Measurements from ENCODE around the gene MAGEB3.
"Not testable (repeated sequence)": the region's sequence is repeated elsewhere in the genome, so short reads cannot be mapped to it uniquely, and the experiment has no call there.

The MAGEB3 gene, protein sequence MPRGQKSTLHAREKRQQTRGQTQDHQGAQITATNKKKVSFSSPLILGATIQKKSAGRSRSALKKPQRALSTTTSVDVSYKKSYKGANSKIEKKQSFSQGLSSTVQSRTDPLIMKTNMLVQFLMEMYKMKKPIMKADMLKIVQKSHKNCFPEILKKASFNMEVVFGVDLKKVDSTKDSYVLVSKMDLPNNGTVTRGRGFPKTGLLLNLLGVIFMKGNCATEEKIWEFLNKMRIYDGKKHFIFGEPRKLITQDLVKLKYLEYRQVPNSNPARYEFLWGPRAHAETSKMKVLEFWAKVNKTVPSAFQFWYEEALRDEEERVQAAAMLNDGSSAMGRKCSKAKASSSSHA

GRCh38 chrX:30230395-30230794, at the start of gene MAGEB3:
Gene MAGEB3 (plus strand): TSS chrX:30230657. CDS start chrX:30235925, 5,268 bp downstream.
- no peaks in the 10 kb centered on the region for H3K9me3 ChIP-seq (ENCODE audit: control insufficient read depth in 1 of 2, low read length in 2 of 2)
- no peaks in the 10 kb centered on the region for H3K4me1 ChIP-seq (ENCODE audit: control insufficient read depth in 1 of 2, insufficient read depth in 2 of 2, low read length in 2 of 2)
- no peaks in the 10 kb centered on the region for H3K36me3 ChIP-seq (ENCODE audit: control insufficient read depth in 1 of 2, insufficient read depth in 2 of 2, low read length in 2 of 2)
- H3K27ac ChIP-seq (ENCODE audit: low read depth, low read length) = no peak within 1 kb of the TSS
- H3K4me3 ChIP-seq (ENCODE audit: low read depth in 1 of 2, low read length in 2 of 2) = no peak within 1 kb of the TSS
- no peaks in the 10 kb centered on the region for H3K27me3 ChIP-seq (ENCODE audit: control insufficient read depth in 1 of 2, insufficient read depth in 2 of 2, low read length in 2 of 2)
- no peak within 1 kb of the TSS for H3K9ac ChIP-seq (ENCODE audit: low read depth in 1 of 2, low read length in 2 of 2)

- H3K27me3 ChIP-seq (ENCODE audit: control insufficient read depth in 1 of 2, insufficient read depth in 2 of 2, low read length in 2 of 2) = no peaks in the 10 kb centered on the region
- H3K4me1 ChIP-seq (ENCODE audit: control insufficient read depth in 1 of 2, insufficient read depth in 2 of 2, low read length in 2 of 2) = no peaks in the 10 kb centered on the region
- peaks cover 0 to 3% of the 10 kb centered on the region in 2 donors for H3K9me3 ChIP-seq (ENCODE audit: control insufficient read depth in 1 of 2, low read length in 2 of 2)
- no peaks in the 10 kb centered on the region for H3K36me3 ChIP-seq (ENCODE audit: control insufficient read depth in 1 of 2, insufficient read depth in 2 of 2, low read length in 2 of 2)
- H3K27ac ChIP-seq (ENCODE audit: low read depth, low read length) = no peak overlapping the region
- H3K9ac ChIP-seq (ENCODE audit: low read depth in 1 of 2, low read length in 2 of 2) = no peak overlapping the region
- no peak overlapping the region for H3K4me3 ChIP-seq (ENCODE audit: low read depth in 1 of 2, low read length in 2 of 2)
These were observed 49.1 kb upstream of the MAGEB3 start for GRCh38 chrX:30181353-30181752.

DNA sequence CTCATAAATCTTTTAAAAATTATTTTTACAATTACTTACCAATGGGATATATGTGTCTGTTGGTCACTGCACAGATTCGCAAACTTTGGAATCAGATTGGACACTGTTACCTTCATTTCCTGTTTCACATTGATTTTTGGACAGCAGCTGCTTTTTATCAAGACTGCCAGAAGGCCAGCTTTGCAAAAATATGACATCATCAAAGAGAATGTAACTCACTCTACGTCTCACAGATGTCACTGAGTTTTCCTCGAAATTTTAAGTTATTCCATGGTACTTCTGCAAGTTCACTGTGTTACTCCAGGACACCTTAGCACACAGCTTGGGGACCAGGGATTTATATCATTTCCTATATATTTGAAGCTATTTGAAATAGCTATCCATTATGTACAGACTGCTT, 46.9 kb upstream of the MAGEB3 start:
- Histone ChIP-seq H3K27ac (ENCODE audit: low read depth, low read length) (no peak overlapping the region), H3K9me3 (ENCODE audit: control insufficient read depth in 1 of 2, low read length in 2 of 2) (peaks cover 0 to 3% of the 10 kb centered on the region in 2 donors), H3K4me3 (ENCODE audit: low read depth in 1 of 2, low read length in 2 of 2) (no peak overlapping the region), H3K9ac (ENCODE audit: low read depth in 1 of 2, low read length in 2 of 2) (no peak overlapping the region), H3K4me1 (ENCODE audit: control insufficient read depth in 1 of 2, insufficient read depth in 2 of 2, low read length in 2 of 2) (no peaks in the 10 kb centered on the region), H3K36me3 (ENCODE audit: control insufficient read depth in 1 of 2, insufficient read depth in 2 of 2, low read length in 2 of 2) (no peaks in the 10 kb centered on the region), H3K27me3 (ENCODE audit: control insufficient read depth in 1 of 2, insufficient read depth in 2 of 2, low read length in 2 of 2) (no peaks in the 10 kb centered on the region)

DNA sequence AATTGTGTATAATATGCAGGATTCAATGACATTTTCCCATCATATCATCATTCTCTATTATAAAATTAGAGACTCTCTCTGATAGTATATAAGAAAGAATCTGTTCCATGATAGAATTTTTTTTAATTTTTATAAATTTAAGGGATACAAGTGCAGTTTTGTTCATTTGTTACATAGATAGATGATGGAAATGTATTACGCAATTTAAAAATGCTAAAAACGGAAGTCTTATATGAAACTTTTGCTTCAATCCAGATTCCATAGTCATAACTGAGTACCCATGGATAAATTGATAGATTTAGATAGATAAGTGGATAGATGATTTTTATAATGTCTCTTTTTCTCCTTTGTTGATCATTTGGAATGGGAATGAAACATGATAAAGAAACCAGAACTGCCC, 40.0 kb upstream of the MAGEB3 start:
- Histone ChIP-seq H3K27ac (ENCODE audit: low read depth, low read length) (no peak overlapping the region), H3K36me3 (ENCODE audit: control insufficient read depth in 1 of 2, insufficient read depth in 2 of 2, low read length in 2 of 2) (no peaks in the 10 kb centered on the region), H3K9ac (ENCODE audit: low read depth in 1 of 2, low read length in 2 of 2) (no peak overlapping the region), H3K9me3 (ENCODE audit: control insufficient read depth in 1 of 2, low read length in 2 of 2) (no peaks in the 10 kb centered on the region), H3K4me3 (ENCODE audit: low read depth in 1 of 2, low read length in 2 of 2) (no peak overlapping the region), H3K4me1 (ENCODE audit: control insufficient read depth in 1 of 2, insufficient read depth in 2 of 2, low read length in 2 of 2) (no peaks in the 10 kb centered on the region), H3K27me3 (ENCODE audit: control insufficient read depth in 1 of 2, insufficient read depth in 2 of 2, low read length in 2 of 2) (no peaks in the 10 kb centered on the region)

- not testable (repeated sequence) for H3K27ac ChIP-seq (ENCODE audit: low read depth, low read length); H3K9me3 ChIP-seq (ENCODE audit: control insufficient read depth in 1 of 2, low read length in 2 of 2); H3K36me3 ChIP-seq (ENCODE audit: control insufficient read depth in 1 of 2, insufficient read depth in 2 of 2, low read length in 2 of 2); H3K4me3 ChIP-seq (ENCODE audit: low read depth in 1 of 2, low read length in 2 of 2); H3K9ac ChIP-seq (ENCODE audit: low read depth in 1 of 2, low read length in 2 of 2); H3K27me3 ChIP-seq (ENCODE audit: control insufficient read depth in 1 of 2, insufficient read depth in 2 of 2, low read length in 2 of 2); H3K4me1 ChIP-seq (ENCODE audit: control insufficient read depth in 1 of 2, insufficient read depth in 2 of 2, low read length in 2 of 2)
These were observed 36.5 kb upstream of the MAGEB3 start for GRCh38 chrX:30193910-30194309.

DNA sequence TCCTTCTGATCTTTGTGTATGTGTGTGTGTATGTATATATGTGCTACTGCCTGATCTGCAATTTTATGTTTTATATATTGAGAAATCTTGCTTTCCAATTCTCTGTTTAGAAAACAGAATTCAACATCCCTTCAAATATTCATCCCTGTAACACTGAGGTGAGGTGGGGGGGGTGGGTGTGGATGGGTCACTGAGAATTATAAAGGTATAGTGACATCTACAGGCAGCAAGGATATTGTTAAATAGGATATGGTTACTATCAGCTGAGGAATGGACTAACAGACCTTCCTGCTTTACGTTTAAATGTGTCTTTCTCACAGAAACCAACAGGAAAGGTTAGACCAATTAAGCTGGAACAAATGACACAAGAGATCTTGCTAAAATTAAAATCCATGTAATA, 34.1 kb upstream of the MAGEB3 start:
- H3K9ac ChIP-seq (ENCODE audit: low read depth in 1 of 2, low read length in 2 of 2) = no peak overlapping the region
- H3K4me1 ChIP-seq (ENCODE audit: control insufficient read depth in 1 of 2, insufficient read depth in 2 of 2, low read length in 2 of 2) = no peaks in the 10 kb centered on the region
- H3K9me3 ChIP-seq (ENCODE audit: control insufficient read depth in 1 of 2, low read length in 2 of 2) = no peaks in the 10 kb centered on the region

GRCh38 chrX:30212172-30212571, 18.3 kb upstream of the MAGEB3 start:
- H3K4me3 ChIP-seq (ENCODE audit: low read depth in 1 of 2, low read length in 2 of 2) = no peak overlapping the region
- H3K4me1 ChIP-seq (ENCODE audit: control insufficient read depth in 1 of 2, insufficient read depth in 2 of 2, low read length in 2 of 2) = no peaks in the 10 kb centered on the region
- no peaks in the 10 kb centered on the region for H3K9me3 ChIP-seq (ENCODE audit: control insufficient read depth in 1 of 2, low read length in 2 of 2)
- H3K27ac ChIP-seq (ENCODE audit: low read depth, low read length) = no peak overlapping the region
- H3K9ac ChIP-seq (ENCODE audit: low read depth in 1 of 2, low read length in 2 of 2) = no peak overlapping the region
- no peaks in the 10 kb centered on the region for H3K36me3 ChIP-seq (ENCODE audit: control insufficient read depth in 1 of 2, insufficient read depth in 2 of 2, low read length in 2 of 2)
- H3K27me3 ChIP-seq (ENCODE audit: control insufficient read depth in 1 of 2, insufficient read depth in 2 of 2, low read length in 2 of 2) = no peaks in the 10 kb centered on the region

More for the DNA sequence above, 34.1 kb upstream of the MAGEB3 start:
- H3K4me3 ChIP-seq (ENCODE audit: low read depth in 1 of 2, low read length in 2 of 2) = no peak overlapping the region
- H3K27ac ChIP-seq (ENCODE audit: low read depth, low read length) = no peak overlapping the region
- no peaks in the 10 kb centered on the region for H3K36me3 ChIP-seq (ENCODE audit: control insufficient read depth in 1 of 2, insufficient read depth in 2 of 2, low read length in 2 of 2)
- no peaks in the 10 kb centered on the region for H3K27me3 ChIP-seq (ENCODE audit: control insufficient read depth in 1 of 2, insufficient read depth in 2 of 2, low read length in 2 of 2)

DNA sequence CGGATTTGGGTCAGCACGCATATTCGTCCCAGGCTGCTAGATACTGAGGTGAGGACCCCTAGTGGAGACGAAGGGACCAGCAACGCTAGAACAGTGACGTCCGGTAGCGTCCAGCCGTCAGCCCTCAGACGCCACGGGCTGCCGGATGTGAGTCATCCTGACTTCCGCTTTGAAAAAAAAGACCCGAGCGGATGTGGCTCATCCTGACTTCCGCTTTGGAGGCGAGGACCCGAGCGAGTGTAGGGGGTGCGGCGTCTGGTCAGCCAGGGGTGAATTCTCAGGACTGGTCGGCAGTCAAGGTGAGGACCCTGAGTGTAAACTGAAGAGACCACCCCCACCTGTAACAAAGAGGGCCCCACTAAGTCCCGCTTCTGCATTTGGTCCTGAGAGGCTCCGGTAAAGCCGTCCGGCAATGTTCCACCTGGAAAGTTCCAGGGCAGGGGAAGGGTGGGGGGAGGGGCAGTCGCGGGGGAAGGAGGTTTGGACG, 15.1 kb upstream of the MAGEB3 start, which contains the start of gene MAGEB2:
Gene MAGEB2, plus strand, starts transcription at position 207 of the 487 bp plus-strand sequence. CDS start 3,018 bp downstream, outside the sequence.
- Histone ChIP-seq H3K4me3 (ENCODE audit: low read depth in 1 of 2, low read length in 2 of 2) (no peak within 1 kb of the TSS), H3K9ac (ENCODE audit: low read depth in 1 of 2, low read length in 2 of 2) (no peak within 1 kb of the TSS), H3K36me3 (ENCODE audit: control insufficient read depth in 1 of 2, insufficient read depth in 2 of 2, low read length in 2 of 2) (no peaks in the 10 kb centered on the region), H3K27me3 (ENCODE audit: control insufficient read depth in 1 of 2, insufficient read depth in 2 of 2, low read length in 2 of 2) (no peaks in the 10 kb centered on the region), H3K9me3 (ENCODE audit: control insufficient read depth in 1 of 2, low read length in 2 of 2) (no peaks in the 10 kb centered on the region), H3K4me1 (ENCODE audit: control insufficient read depth in 1 of 2, insufficient read depth in 2 of 2, low read length in 2 of 2) (no peaks in the 10 kb centered on the region), H3K27ac (ENCODE audit: low read depth, low read length) (no peak within 1 kb of the TSS)

DNA sequence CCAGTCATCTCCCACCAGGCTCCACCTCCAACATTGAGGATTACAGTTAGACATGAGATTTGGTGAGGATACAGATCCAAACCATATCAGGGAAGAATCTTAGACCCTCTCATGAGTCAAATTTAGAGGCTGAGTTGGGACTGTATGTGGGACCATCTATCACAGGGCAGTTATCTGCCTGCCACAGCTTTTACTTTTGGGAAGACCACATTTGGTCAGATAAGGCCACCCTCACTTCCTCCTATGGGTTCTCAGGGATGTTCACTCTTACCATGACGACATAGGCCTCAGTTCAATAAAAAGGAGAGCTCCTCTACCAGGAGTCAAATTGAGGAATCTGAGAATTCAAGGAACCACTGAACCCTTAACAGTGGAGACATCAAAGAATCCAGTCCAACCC, 13.0 kb upstream of the MAGEB3 start:
- H3K9me3 ChIP-seq (ENCODE audit: control insufficient read depth in 1 of 2, low read length in 2 of 2) = no peaks in the 10 kb centered on the region

DNA sequence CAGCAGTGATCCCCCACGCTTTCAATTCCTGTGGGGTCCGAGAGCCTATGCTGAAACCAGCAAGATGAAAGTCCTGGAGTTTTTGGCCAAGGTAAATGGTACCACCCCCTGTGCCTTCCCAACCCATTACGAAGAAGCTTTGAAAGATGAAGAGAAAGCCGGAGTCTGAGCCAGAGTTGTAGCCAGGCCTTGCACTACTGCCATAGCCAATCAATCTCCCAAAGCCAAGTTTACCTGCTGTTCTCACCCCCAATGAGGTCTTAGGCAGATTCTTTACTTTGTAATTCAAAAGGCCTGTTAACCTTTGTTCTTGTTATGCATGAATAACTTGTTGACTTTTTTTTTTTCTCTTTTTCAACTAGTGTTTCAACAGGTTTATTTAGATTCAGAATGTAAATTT, 11.1 kb upstream of the MAGEB3 start:
- H3K36me3 ChIP-seq (ENCODE audit: control insufficient read depth in 1 of 2, insufficient read depth in 2 of 2, low read length in 2 of 2) = no peaks in the 10 kb centered on the region
- H3K4me1 ChIP-seq (ENCODE audit: control insufficient read depth in 1 of 2, insufficient read depth in 2 of 2, low read length in 2 of 2) = no peaks in the 10 kb centered on the region
- H3K27ac ChIP-seq (ENCODE audit: low read depth, low read length) = no peak overlapping the region
- H3K9ac ChIP-seq (ENCODE audit: low read depth in 1 of 2, low read length in 2 of 2) = no peak overlapping the region
- H3K4me3 ChIP-seq (ENCODE audit: low read depth in 1 of 2, low read length in 2 of 2) = no peak overlapping the region
- H3K9me3 ChIP-seq (ENCODE audit: control insufficient read depth in 1 of 2, low read length in 2 of 2) = no peaks in the 10 kb centered on the region
- no peaks in the 10 kb centered on the region for H3K27me3 ChIP-seq (ENCODE audit: control insufficient read depth in 1 of 2, insufficient read depth in 2 of 2, low read length in 2 of 2)

More for the DNA sequence above, 13.0 kb upstream of the MAGEB3 start:
- Histone ChIP-seq H3K4me1 (ENCODE audit: control insufficient read depth in 1 of 2, insufficient read depth in 2 of 2, low read length in 2 of 2) (no peaks in the 10 kb centered on the region), H3K27ac (ENCODE audit: low read depth, low read length) (no peak overlapping the region), H3K27me3 (ENCODE audit: control insufficient read depth in 1 of 2, insufficient read depth in 2 of 2, low read length in 2 of 2) (no peaks in the 10 kb centered on the region), H3K36me3 (ENCODE audit: control insufficient read depth in 1 of 2, insufficient read depth in 2 of 2, low read length in 2 of 2) (no peaks in the 10 kb centered on the region), H3K9ac (ENCODE audit: low read depth in 1 of 2, low read length in 2 of 2) (no peak overlapping the region), H3K4me3 (ENCODE audit: low read depth in 1 of 2, low read length in 2 of 2) (no peak overlapping the region)
